Activated B cell treated with CpG ODN at 0.5 μM for 24 hours (primary cell): ENCODE measurements around the gene SOBP. TPM values are rescaled to one million over a fixed set of nuclear protein-coding genes. Genes with fewer than 3 reads are reported as not detected.

Experiments used
- ATAC-seq: fragments of 200-7000 bp; cut with Tn5 transposase; one replicate; pipeline ENCODE4 v1.10.0; 2021; ENCODE audit warnings: low read depth, mild to moderate bottlenecking, moderate library complexity
- CTCF ChIA-PET: fragments of 350-600 bp; sonication (Branson Sonifier 250); formaldehyde crosslinking; loops from one replicate; lab custom pipeline; 2021; ENCODE audit warnings: antibody characterized with exemption; lab: Charles Lee
- POLR2A ChIA-PET: fragments of 350-600 bp; sonication (Branson Sonifier 250); formaldehyde crosslinking; loops from one replicate; lab custom pipeline; 2021; ENCODE audit warnings: antibody characterized with exemption; lab: Charles Lee
- DNase-seq: peaks from one replicate; pipeline ENCODE4 v3.0.0; 2022
- H3K27ac Mint-ChIP-seq: one replicate; pipeline ENCODE4 v1.8.0; 2020; ENCODE audit warnings: mixed read lengths
- H3K27me3 Mint-ChIP-seq: one replicate; pipeline ENCODE4 v1.8.0; 2021; ENCODE audit warnings: mixed read lengths
- H3K36me3 Mint-ChIP-seq: one replicate; pipeline ENCODE4 v1.8.0; 2021; ENCODE audit warnings: low read depth, mixed read lengths
- H3K4me1 Mint-ChIP-seq: one replicate; pipeline ENCODE4 v1.8.0; 2021; ENCODE audit warnings: mixed read lengths
- H3K4me3 Mint-ChIP-seq: one replicate; pipeline ENCODE4 v1.8.0; 2020; ENCODE audit warnings: mild to moderate bottlenecking, mixed read lengths
- H3K9me3 Mint-ChIP-seq: one replicate; pipeline ENCODE4 v1.8.0; 2020; ENCODE audit warnings: mixed read lengths
- intact Hi-C: fragments of 100-400 bp; cut with micrococcal nuclease; formaldehyde crosslinking; loops from one replicate; pipeline ENCODE4 v1.15.1; 2024
- total RNA-seq: library from RNA; stranded (reverse); gene quantifications from 2 replicates; pipeline ENCODE4 v1.2.3, GENCODE V29; 2022
- TF ChIP-seq, protein P1 (sequence below): fragments of 200-600 bp; IDR thresholded peaks from one replicate; pipeline ENCODE4 v1.8.0; 2022; ENCODE audit warnings: antibody characterized with exemption, mild to moderate bottlenecking

SOBP gene
- total RNA-seq, 1 donor from 2014 or later = 1.1 TPM

DNA sequence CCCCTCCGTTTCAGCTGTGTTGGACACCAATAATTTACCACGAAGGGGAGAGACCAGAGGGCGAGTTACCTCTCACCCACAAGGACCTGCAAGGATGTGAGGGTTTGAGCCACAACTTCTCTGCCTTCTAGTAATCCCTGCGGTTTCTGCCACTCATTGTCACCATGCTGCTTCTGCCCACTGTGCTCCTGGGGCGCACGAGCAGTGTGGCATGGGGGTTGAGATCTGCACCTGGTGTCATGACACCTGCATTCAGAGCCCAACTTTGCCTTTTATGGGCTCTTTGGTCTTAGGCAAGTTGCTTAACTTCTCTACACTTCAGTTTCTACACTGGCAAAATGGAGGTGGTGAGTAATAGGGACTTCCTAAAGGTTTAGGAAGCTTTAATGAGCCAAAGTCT is 84.9 kb downstream of the SOBP start:
- Mint-ChIP-seq H3K27ac (no peak overlapping the region), H3K4me1 (peaks cover 3% of the 10 kb centered on the region), H3K4me3 (no peak overlapping the region), H3K27me3 (peaks cover 3% of the 10 kb centered on the region), H3K9me3 (no peaks in the 10 kb centered on the region), H3K36me3 (no peaks in the 10 kb centered on the region)
- no peak for DNase-seq
- ChIA-PET CTCF (interaction anchor here (0.5 kb wide), 1 partner anchor 106 kb away, joined by 3 read pairs; no protein-coding TSS in a partner anchor), POLR2A (no interaction called here)
- intact Hi-C loops = no loop called here
- no peak for ATAC-seq
- TF ChIP-seq, protein P1, sequence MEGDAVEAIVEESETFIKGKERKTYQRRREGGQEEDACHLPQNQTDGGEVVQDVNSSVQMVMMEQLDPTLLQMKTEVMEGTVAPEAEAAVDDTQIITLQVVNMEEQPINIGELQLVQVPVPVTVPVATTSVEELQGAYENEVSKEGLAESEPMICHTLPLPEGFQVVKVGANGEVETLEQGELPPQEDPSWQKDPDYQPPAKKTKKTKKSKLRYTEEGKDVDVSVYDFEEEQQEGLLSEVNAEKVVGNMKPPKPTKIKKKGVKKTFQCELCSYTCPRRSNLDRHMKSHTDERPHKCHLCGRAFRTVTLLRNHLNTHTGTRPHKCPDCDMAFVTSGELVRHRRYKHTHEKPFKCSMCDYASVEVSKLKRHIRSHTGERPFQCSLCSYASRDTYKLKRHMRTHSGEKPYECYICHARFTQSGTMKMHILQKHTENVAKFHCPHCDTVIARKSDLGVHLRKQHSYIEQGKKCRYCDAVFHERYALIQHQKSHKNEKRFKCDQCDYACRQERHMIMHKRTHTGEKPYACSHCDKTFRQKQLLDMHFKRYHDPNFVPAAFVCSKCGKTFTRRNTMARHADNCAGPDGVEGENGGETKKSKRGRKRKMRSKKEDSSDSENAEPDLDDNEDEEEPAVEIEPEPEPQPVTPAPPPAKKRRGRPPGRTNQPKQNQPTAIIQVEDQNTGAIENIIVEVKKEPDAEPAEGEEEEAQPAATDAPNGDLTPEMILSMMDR = no peak

DNA sequence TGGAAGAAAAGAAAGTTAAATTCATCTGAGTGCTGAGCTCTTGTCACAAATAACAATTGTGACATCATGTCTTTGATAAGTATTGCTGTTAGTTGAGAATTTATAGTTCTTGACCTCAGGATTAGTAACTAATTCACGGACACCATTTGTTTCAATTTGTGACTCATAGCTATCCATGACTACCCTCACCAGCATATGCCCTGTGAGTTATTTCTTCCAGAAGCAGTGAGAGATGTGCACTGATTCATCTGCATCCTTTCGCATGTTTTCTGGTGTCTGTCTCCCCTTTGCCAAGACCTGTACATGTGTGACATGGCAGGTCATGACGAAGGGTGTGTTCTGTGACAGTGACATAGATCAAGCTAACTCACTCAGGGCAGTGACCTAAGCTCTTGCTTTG is 86.9 kb downstream of the SOBP start:
- peaks cover under 1% of the 10 kb centered on the region for H3K4me1 Mint-ChIP-seq
- H3K4me3 Mint-ChIP-seq = no peak overlapping the region
- H3K27ac Mint-ChIP-seq = no peak overlapping the region
- intact Hi-C loops = no loop called here
- H3K36me3 Mint-ChIP-seq = no peaks in the 10 kb centered on the region
- no peak for ATAC-seq
- H3K9me3 Mint-ChIP-seq = no peaks in the 10 kb centered on the region
- DNase-seq = no peak
- POLR2A ChIA-PET = interaction anchor here (0.6 kb wide), 1 partner anchor 79 kb away, joined by 4 read pairs; no protein-coding TSS in a partner anchor
- peaks cover 7% of the 10 kb centered on the region for H3K27me3 Mint-ChIP-seq
- TF ChIP-seq, protein P1 = no peak
- CTCF ChIA-PET = no interaction called here

DNA sequence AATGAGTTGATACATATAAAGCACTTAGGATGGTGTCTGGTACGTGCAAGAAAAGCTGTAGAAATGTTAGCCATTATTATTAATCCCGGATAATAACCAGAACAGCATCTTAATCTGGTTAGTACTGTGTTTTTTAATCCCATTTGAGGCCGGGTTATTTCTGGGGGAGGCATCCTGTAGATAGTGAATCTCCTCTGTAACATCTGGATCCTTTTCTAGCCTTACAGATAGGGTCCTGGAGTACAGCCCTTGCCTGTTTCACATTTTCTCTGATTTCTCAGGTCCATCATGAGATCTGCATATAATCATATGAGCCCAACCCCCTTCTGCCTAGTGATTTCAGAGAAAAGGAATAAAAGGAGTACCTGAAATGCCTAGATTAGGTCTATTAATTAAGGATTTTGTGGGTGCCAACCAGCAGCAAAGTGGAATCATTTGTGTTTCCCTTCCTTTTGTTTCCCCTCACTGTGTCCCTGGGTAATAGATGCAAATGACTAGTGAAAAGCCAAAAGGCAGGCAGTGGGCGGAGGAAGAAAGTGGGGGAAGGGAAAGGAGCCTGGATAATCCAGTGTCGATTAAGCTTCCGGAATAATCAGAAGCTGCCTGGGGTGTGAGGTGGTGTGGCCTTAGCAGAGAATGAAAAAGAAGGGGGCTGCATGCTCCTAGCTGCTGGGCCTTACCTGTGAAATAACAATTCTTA is 88.9 kb downstream of the SOBP start:
- no peak overlapping the region for H3K27ac Mint-ChIP-seq
- H3K9me3 Mint-ChIP-seq = no peaks in the 10 kb centered on the region
- H3K36me3 Mint-ChIP-seq = no peaks in the 10 kb centered on the region
- DNase-seq = no peak
- H3K27me3 Mint-ChIP-seq = peaks cover 7% of the 10 kb centered on the region
- H3K4me1 Mint-ChIP-seq = no peaks in the 10 kb centered on the region
- intact Hi-C loops = no loop called here
- ATAC-seq = no peak
- H3K4me3 Mint-ChIP-seq = no peak overlapping the region
- CTCF ChIA-PET = no interaction called here
- POLR2A ChIA-PET = interaction anchor here (0.6 kb wide), 1 partner anchor 440 kb away, joined by 11 read pairs; no protein-coding TSS in a partner anchor
- TF ChIP-seq, protein P1 = no peak

DNA sequence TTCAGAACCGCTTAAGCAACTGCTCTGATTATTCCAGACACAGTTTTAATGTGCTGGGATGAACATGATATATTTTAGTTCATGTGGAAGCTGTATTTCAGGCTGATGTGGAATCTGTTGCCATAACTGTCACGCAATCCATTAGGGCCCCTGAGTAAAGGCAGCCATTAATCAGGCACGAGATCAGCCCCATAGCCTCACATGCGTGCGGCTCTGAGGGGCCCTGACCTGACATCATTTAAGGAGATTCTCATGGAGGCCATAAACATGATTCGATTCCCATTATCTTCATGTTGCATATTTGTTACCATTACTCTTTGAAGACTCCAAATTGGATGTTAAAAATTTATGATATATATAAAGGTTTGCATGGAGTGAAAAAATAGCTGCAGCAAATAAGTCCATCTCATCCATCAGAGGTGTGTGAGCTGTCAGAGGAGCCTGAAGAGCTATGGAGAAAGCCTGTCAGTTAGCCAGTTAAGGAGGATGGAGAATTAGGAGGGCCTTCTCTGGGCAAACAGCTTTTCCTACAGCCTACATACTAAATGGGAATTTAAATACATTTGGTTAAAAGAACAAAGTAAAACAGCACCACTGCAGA is 89.6 kb downstream of the SOBP start:
- DNase-seq = no peak
- H3K9me3 Mint-ChIP-seq = no peaks in the 10 kb centered on the region
- intact Hi-C loops = no loop called here
- TF ChIP-seq, protein P1 = no peak
- ATAC-seq = no peak
- no peak overlapping the region for H3K27ac Mint-ChIP-seq
- H3K27me3 Mint-ChIP-seq = peaks cover 7% of the 10 kb centered on the region
- no peak overlapping the region for H3K4me3 Mint-ChIP-seq
- H3K4me1 Mint-ChIP-seq = no peaks in the 10 kb centered on the region
- CTCF ChIA-PET = interaction anchor here (0.6 kb wide), 1 partner anchor 30 kb away, joined by 3 read pairs; no protein-coding TSS in a partner anchor
- no peaks in the 10 kb centered on the region for H3K36me3 Mint-ChIP-seq
- POLR2A ChIA-PET = no interaction called here

DNA sequence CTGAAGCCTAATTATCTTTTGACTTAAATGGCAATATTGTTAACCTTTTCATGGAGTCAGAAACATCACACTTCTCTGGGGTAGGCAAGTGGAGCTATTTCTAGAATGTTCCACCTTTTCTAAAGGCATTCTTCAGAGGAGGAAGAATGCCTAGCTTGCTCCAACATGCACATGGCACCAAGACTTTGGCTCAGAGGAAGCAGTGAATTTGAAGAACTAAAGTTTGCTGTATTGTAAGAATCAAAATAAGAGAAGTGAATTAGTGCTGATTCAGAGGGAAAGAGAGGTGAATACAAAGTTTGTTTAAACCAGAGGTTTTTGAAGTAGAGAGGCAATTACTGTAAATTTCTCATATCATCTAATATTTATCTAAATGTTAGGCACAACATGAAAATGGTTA is 92.2 kb downstream of the SOBP start:
- Mint-ChIP-seq H3K9me3 (no peaks in the 10 kb centered on the region), H3K4me3 (no peak overlapping the region), H3K36me3 (no peaks in the 10 kb centered on the region), H3K27me3 (peaks cover 4% of the 10 kb centered on the region), H3K27ac (no peak overlapping the region), H3K4me1 (no peaks in the 10 kb centered on the region)
- ATAC-seq (no peak), DNase-seq (no peak)
- TF ChIP-seq, protein P1 = no peak
- CTCF ChIA-PET = no interaction called here
- POLR2A ChIA-PET = no interaction called here
- intact Hi-C loops = no loop called here
